NCI-H1105 (cell line): ENCODE results near the gene CLGN.
"Not testable (repeated sequence)": the region's sequence is repeated elsewhere in the genome, so short reads cannot be mapped to it uniquely, and the experiment has no call there.

Experiments
- DNase-seq: peaks from one replicate; lab custom pipeline; 2025; lab: John Stamatoyannopoulos, UW

CLGN gene, protein sequence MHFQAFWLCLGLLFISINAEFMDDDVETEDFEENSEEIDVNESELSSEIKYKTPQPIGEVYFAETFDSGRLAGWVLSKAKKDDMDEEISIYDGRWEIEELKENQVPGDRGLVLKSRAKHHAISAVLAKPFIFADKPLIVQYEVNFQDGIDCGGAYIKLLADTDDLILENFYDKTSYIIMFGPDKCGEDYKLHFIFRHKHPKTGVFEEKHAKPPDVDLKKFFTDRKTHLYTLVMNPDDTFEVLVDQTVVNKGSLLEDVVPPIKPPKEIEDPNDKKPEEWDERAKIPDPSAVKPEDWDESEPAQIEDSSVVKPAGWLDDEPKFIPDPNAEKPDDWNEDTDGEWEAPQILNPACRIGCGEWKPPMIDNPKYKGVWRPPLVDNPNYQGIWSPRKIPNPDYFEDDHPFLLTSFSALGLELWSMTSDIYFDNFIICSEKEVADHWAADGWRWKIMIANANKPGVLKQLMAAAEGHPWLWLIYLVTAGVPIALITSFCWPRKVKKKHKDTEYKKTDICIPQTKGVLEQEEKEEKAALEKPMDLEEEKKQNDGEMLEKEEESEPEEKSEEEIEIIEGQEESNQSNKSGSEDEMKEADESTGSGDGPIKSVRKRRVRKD

DNA sequence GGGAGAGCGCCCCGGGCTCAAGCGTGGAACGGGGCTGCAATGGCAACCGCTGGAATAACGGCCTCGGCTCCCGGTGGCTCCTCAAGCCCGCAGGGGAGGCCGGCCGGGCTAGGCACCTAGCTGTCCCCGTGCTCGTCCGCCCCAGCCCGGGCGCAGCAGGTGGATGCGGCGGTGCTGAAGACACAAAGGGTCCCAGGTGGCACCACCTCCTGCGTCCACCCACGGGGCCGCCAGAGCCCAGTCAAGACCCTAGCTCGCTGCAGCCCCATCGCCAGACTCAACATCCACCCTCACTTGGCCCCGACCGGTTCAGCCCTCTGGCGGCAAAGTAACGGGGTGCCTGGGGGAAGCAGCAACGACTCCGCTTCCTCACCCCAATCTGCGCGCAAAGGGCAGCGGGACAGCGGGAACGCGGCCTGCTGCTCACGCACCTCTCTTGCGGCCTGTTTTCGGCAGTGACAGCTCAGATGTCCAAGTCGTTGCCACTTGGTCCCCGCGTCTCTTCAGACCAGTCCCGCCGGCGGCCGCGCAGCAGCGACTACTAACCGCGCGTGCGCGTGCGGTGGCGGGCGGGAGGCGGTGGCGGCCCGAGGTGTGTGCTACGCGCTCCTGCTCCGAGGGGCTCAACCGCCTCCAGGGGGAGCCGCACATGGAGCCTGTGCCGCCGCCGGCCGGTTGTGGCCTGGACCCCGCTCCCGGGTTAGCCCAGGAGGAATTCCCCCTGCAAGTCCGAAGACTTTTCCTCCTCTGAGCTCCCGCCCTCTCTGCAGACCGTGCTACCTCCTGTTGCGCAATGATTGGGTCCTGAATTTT lies at the start of gene CLGN:
Gene CLGN (minus strand): TSS at position 543 of the 813 bp plus-strand sequence. CDS start 14,570 bp downstream, outside the sequence.
- peak; percentile 51 for DNase-seq

DNA sequence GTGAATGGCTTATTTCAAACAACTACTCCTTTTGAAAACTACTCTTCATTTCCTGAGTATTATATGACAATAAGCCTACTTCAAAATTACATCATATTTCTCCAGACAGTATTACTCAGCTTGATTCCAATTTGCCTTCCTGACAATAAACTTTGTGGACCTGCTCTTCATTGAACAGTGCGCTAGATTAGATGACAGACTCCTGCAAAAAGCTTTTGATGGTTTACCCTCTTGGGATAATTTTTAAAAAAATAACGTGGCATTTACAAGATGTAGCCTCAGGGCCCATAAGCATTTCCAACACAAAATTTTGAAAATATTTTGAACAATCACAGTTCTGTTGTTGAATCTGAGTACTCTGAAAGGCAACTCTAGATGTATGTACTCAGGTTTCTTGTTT lies 44.7 kb upstream of the CLGN start:
- no peak for DNase-seq

DNA sequence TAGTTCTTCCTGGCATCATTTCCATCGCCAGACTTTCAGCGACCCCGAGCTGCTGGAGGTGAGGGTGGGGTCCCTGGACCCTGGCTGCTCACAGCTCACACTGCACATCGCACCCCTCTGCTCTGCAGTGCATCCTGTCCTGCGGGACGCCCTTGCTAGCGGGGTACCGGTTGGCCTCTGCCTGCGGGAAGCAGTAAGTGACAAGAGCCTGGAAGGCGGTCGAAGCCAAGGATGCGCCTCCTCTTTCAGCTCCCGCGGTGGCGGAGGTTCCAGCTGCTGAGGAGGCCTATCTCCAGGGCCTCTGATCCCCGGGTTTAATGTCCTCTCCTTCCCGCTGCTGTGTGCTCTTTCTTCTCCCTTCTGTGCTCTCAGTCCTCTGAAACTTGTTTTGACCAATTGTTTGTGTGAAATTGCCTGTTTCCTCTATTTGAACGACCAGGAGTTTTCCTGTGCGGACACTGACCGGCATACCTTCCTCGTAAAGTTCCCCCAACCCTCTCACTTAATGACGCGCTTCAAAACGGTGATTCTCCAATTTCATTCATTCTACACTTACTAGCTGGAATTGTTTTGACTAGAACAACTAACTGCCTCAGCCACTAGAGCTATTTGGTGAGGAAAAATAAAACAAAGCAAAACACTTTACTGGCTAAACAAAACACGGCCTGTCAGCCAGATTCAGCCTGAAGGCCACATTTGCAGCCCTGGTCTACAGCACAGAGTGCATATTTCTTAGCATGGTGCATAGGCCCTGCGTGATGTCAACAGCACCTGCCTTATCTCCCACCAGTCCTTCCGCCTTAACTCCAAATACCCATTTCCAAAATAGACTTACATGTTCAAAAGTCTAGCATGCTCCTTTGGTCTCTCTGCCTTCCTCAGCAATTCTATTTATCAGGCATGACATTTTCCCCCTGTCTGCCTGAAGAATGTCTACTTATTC lies 42.6 kb upstream of the CLGN start:
- no peak for DNase-seq

DNA sequence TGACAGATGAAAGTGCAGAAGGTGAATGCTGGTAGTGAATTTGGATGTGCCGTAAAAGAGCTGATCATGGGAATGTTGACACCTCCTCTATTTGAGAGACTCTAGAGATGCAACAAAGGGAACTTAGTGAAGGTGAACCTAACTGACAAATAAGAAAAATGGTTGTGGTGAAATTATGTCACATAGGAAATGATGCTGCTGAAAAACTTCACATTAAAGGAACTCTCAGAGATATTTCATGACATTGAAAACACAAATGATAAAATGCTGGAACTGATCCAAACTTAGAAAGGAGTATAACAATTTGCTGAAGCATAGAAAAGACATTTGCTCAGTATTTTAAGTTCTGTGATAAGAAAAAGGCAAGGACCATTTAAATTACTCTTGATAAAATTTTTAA lies 38.7 kb upstream of the CLGN start:
- DNase-seq, result no peak

DNA sequence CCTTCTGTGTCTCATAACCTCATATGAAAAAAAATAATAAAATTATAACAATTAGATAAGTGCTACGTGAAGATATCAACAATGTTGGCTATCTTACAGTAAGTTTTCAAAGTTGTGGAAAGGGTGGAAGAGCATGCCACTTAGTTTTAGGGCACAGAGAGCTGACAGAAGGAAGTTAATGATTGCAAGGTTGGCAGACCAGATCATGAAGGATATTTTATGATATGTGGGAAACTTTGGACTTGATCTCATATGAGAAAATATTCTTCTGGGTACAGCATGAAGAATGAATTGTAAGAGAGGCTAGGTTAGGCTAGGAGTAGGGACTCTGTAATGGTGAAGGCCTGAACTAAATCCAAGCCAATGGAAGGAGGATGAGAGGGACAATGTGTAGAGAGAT lies 36.2 kb upstream of the CLGN start:
- no peak for DNase-seq

DNA sequence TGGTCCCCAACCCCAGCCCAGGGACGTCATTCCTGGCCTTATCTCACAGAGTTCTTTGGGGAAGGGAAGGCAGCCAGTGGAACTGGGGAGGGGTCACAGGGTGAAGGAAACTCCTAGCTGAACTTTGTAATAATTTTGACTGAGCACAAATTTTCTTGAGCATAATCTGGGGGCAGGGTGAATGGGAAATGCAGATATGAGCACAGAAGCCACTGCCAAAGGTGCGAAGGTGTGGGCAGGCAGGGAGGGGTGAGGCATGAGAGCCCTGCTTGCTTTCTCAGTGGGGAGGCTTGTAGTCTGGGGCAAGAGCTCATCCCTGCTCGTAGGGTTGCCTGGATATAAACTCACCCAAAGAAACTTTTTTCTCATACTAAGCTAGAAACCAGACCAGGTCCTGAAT lies 35.7 kb upstream of the CLGN start:
- DNase-seq, result no peak

DNA sequence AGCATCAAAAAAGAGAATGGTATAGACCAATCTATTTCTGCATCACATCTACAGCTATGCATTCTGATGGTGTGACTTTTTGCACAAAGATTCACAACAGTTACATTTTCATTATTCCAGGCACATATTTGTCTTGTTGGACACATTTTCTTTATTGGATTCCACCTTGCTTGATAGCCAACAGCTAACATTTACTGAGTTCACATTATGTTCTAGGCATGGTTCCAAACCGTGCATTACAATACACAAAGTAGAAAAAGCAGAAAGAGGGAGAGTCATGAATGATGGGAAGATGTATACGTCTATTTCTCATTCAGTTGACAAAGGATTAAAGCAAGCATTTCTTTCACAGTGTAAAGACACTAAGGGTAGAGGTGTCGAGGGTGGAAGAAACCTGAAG lies 22.9 kb upstream of the CLGN start:
- DNase-seq, result no peak

DNA sequence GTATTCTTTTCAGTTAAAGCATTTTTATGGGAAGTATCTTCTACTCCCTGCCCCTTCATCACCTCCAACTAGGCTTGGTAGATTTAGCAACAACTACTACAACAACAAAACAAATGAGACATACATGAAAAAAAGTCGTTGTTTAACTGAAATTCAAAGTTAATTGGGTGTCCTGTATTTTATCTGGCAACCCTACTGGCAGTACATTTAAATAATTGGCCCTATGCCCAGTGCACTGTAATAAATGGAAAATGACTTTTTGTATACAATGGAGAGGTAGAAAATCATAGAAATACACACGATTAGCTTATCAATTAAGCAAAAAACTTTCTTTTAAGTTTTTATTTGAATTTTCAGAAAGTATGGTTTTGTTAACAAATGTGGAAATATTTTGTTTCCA lies 21.4 kb upstream of the CLGN start:
- DNase-seq, result peak; percentile 41

DNA sequence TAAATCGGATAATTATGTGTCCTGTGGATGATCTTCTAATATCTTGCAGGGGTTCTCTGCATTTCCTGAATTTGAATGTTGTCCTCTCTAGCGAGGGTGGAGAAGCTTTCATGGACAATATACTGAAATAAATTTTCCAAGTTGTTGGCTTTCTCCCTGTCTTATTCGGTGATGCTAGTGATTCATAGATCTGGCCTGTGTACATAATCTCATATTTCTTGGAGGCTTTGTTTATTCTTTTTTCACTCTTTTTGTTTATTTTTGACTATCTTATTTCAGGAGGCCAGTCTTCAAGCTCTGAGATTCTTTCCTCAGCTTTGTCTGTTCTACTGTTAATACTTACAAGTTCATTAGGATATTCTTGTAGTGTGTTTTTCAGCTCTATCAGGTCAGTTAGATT lies 20.7 kb upstream of the CLGN start:
- DNase-seq, result no peak

DNA sequence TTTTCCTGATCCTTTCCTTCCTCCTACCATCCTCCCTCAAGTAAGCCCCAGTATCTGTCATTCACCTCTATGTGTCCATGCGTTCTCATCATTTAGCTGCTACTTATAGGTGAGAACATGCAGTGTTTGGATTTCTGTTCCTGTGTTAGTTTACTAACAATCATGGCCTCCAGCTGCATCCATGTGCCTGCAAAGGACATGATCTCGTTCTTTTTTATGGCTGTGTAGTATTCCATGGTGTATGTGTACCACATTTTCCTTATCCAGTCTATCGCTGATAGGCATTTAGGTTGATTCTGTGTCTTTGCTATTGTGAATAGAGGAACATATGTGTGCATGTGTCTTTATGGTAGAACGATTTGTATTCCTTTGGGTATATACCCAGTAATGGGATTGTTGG lies 16.9 kb upstream of the CLGN start:
- not testable (repeated sequence) for DNase-seq

DNA sequence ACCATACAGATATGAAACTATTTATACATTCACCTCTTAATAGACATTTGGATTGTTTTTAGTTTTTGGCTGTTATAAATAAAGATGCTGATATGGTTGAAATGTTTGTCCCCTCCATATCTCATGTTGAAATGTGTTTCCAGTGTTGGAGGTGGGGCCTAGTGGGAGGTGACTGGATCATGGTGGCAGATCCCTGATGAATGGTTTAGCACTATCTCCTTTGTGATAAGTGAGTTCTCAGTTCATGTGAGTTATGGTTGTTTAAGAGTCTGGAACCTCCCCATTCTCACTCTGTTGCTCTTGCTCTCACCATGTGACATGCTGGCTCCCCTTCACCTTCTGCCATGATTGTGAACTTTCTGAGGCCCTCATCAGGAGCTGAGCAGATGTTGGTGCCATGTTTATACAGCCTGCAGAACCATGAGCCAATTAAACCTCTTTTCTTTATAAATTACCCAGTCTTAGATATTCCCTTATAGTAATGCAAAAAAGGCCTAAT lies 12.2 kb upstream of the CLGN start:
- DNase-seq, result no peak

DNA sequence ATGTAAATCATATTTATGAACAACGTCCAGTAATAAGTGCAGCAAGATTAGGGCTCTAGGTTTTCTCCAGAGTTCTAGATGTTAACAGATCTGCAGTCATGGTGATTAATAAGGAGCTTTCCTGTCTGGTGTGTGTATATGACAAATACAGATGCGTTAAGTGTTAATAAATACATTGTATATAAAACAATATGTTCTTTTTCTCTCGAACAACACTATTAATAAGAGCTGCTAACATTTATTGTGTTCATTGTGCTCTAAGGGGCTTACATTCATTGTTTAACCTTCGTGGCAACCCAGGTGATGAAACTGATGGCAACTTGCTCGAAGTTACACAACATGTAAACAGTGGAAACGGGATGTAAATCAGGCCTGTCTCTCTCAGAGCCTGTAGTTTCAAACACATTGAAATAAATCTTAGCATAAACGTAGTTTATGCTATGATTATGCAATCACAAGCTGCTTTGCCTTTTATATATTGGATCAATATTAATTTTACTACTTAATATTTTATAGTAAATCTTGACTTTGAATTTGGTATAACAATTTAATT lies 547 bp upstream of the CLGN start:
- no peak for DNase-seq

DNA sequence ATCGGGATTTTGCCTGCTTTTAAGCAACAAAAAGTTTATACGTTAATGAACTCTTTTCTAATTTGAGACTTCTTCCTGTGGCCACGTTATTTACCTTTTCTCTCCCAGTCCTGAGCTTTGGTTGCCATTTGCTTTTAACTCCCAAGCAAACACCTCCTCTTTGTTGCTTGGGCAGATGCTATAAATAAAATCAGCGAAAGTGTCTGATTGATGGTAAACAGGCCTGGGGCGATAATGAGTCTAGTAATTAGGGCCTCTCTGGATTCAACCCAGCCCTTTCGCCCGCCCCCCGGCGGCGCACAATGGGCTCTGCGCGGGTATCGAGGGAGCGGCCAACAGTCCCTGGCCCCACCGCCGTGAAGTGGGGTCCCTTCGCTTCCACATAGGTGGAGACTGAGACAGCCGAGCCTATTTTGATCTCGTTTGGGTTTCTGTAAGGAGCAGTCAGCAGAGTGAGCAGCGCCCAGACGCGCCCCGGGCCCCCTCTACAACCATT lies 790 bp downstream of the CLGN start:
- peak; percentile 30 for DNase-seq

DNA sequence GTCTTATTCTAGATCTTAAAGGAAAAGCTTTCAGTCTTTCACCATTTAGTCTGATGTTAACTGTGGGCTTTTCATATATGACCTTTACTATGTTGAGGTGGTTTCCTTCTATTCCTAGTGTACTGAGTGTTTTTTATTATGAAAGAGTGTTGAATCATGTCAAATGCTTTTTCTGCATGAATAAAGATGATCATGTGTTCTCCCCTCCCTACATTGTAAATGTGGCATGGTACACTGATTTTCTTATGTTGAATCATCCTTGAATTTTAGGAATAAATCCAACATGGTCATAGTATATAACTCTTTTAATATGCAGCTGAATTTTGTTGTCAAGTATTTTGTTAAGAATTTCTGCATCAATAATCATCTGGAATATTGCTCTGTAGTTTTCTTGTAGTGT lies 4.3 kb downstream of the CLGN start:
- DNase-seq, result no peak

DNA sequence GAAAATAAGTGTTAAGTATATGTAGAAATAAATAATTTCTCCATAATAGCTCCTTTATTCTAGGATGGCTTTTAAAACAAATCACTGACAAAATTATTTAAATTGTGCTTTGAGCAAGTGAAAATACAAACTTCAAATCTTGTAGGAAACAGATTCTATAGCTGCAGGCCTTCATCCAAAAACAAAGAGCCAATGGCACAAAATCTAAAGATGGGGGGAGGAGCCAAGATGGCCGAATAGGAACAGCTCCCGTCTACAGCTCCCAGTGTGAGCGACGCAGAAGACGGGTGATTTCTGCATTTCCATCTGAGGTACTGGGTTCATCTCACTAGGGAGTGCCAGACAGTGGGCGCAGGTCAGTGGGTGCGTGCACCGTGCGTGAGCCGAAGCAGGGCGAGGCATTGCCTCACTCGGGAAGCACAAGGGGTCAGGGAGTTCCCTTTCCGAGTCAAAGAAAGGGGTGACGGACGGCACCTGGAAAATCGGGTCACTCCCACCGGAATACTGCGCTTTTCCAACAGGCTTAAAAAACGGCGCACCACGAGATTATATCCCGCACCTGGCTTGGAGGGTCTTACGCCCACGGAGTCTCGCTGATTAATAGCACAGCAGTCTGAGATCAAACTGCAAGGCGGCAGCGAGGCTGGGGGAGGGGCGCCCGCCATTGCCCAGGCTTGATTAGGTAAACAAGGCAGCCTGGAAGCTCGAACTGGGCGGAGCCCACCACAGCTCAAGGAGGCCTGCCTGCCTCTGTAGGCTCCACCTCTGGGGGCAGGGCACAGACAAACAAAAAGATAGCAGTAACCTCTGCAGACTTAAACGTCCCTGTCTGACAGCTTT lies 14.1 kb downstream of the CLGN start:
- DNase-seq, result not testable (repeated sequence)

DNA sequence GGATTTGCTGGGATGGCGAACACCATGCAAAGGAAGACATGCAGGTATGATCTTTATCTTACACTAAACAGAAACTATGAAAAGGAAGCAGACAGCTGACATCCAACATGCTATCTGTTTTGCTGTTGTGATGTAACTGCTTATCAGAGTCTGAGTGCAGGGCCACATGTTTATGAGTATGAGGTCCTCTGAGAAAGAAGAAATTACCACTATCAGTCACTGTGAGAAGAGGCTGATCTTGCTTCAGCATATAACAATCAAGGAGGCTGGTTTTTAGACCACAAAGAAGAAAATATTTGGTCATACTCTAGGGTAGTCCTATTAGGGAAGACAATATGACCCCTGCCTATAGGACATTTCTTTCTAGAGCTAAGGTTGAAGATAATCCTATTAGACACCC lies 18.5 kb downstream of the CLGN start:
- no peak for DNase-seq

DNA sequence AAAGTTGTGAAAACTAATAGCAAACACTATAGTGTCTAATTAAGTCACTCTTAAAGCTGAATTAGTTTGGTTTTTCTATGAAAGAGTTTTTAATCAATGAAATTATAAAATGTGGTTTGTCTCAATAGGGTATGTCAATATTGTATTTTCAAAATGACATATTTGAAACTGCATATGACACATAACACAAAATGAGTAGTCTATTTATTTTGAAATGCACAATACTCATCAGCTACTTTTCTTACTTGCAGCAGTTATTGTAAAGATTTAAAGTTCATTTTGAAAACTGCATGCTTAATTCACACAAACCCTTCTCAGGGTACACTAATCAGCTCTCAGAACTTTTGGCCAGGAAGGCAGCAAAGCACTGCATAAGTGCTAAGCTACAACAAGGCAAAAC lies 21.2 kb downstream of the CLGN start:
- no peak for DNase-seq

DNA sequence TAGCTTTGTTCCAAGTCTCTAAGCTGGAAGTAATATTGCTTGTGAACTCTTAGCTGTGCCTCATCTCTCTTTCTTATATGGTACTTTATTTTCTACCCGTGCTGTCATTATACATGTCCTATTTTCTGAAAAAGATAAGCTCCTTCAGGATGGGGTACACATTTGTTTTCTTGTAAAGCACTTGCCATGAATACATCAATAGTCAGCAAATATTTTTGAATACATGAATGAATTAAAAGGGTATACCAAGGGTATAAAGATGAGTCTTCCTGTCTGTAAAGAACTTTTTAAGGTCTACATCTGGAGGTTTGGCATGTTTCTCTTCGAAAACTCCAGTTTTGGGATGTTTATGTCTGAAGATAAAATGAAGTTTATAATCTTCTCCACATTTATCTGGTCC lies 27.3 kb downstream of the CLGN start:
- DNase-seq, result no peak

DNA sequence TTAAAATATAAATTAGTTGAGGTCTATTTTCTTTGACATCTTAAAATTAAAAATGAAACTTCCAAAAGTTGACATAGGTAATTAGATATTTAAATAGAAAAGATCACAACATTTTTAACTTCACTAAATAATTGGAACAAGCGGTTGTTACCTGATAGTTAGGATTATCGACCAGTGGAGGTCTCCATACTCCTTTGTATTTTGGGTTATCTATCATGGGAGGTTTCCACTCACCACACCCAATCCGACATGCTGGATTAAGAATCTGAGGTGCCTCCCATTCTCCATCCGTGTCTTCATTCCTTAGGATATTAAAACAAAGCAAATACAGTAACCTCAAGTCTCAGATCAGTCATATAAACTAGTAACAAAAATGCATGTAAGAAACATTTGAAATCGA lies 31.8 kb downstream of the CLGN start:
- no peak for DNase-seq

DNA sequence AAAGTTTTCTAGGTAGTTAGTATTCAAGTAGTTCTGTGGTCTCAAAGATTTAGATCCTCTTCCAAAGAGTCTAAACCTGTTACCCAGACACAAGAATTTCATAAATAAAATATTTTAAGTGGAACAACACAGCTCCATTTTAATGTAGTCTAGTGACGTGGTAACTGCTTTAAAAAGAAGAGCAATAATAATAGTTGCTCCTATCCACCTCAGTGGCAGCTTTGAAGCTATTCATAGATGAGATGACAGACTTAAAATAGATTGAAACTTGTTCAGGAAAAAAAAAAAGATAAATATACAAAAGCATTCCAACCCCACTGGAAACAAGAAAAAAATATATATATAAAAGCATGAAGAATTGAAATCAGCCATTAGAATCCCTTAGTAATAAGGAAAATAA lies 39.4 kb downstream of the CLGN start:
- DNase-seq, result no peak
